ENCODE results near the gene CD59. TPM values are rescaled to one million over a fixed set of nuclear protein-coding genes. Genes with fewer than 3 reads are reported as not detected.
"Not testable (repeated sequence)": the region's sequence is repeated elsewhere in the genome, so short reads cannot be mapped to it uniquely, and the experiment has no call there.

Gene CD59
- polyA plus RNA-seq, 3 donors = 3.7 to 34.9 (median 21.1) TPM

DNA sequence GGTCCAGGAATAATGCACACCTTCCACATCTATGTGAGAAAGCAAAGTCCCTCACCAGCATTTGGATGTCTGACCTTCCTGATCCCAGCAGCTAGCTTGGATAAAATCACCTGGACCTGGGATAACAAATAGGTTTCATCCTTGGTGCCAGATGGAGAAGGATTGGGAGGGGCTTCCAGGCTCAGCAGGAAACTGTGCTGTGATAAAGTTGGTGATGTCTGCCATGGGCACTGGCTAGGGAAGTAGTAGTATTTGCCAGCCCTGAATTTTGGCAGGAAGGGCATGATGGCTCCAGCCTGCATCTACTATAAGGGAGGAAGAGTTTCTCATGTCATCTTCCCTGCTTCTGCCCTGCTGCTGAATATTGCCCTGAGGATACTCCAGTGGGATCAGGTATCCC lies 73.1 kb downstream of the CD59 start:
- H3K27ac Mint-ChIP-seq = no peak overlapping the region
- no peak overlapping the region for H3K9ac ChIP-seq (ENCODE audit: insufficient read depth, low read length, poor library complexity, severe bottlenecking)
- no peaks in the 10 kb centered on the region for H3K9me3 ChIP-seq (replicated peaks in 1 of 2; ENCODE audit: control insufficient read depth in 1 of 2, insufficient read depth in 1 of 2, low read length in 2 of 2)
- DNase-seq = no peak
- TF ChIP-seq, protein P1, sequence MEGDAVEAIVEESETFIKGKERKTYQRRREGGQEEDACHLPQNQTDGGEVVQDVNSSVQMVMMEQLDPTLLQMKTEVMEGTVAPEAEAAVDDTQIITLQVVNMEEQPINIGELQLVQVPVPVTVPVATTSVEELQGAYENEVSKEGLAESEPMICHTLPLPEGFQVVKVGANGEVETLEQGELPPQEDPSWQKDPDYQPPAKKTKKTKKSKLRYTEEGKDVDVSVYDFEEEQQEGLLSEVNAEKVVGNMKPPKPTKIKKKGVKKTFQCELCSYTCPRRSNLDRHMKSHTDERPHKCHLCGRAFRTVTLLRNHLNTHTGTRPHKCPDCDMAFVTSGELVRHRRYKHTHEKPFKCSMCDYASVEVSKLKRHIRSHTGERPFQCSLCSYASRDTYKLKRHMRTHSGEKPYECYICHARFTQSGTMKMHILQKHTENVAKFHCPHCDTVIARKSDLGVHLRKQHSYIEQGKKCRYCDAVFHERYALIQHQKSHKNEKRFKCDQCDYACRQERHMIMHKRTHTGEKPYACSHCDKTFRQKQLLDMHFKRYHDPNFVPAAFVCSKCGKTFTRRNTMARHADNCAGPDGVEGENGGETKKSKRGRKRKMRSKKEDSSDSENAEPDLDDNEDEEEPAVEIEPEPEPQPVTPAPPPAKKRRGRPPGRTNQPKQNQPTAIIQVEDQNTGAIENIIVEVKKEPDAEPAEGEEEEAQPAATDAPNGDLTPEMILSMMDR (IDR thresholded peaks at IDR 0.05) = no peak
- intact Hi-C loops (cut with micrococcal nuclease) = no loop called here
- peaks cover 2 to 11% (median 9%) of the 10 kb centered on the region in 3 donors for H3K27me3 Mint-ChIP-seq (ENCODE audit: low read depth in 3 of 3)
- H3K36me3 ChIP-seq (replicated peaks in 1 of 2; ENCODE audit: control insufficient read depth in 1 of 2, insufficient read depth in 2 of 2, low read length in 2 of 2) = no peaks in the 10 kb centered on the region
- no peaks in the 10 kb centered on the region for H3K79me2 ChIP-seq (ENCODE audit: insufficient read depth, low read length)
- H2AFZ ChIP-seq (ENCODE audit: insufficient read depth, low read depth, low read length, poor library complexity, severe bottlenecking) = no peak overlapping the region
- no peaks in the 10 kb centered on the region for H4K20me1 ChIP-seq (ENCODE audit: insufficient read depth, low read length)
- H3K4me2 ChIP-seq (replicated peaks; ENCODE audit: extremely low read depth, low read length, poor library complexity, severe bottlenecking) = no peak overlapping the region
- no peak overlapping the region for H3K4me3 Mint-ChIP-seq
- H3K4me3 ChIP-seq (replicated peaks in 1 of 3; ENCODE audit: low read depth in 2 of 3, low read length in 3 of 3) = no peak overlapping the region
- H3K27me3 ChIP-seq (ENCODE audit: control insufficient read depth in 2 of 2, insufficient read depth in 2 of 2, low read length in 2 of 2) = no peaks in the 10 kb centered on the region
- no peaks in the 10 kb centered on the region for H3K9me3 Mint-ChIP-seq
- no peak overlapping the region for H3K27ac ChIP-seq (ENCODE audit: low read depth in 1 of 2, low read length in 2 of 2)
- H3K4me1 Mint-ChIP-seq = no peaks in the 10 kb centered on the region
- no peaks in the 10 kb centered on the region for H3K4me1 ChIP-seq (ENCODE audit: control insufficient read depth in 1 of 2, insufficient read depth in 2 of 2, low read length in 2 of 2)
- no peaks in the 10 kb centered on the region for H3K36me3 Mint-ChIP-seq

DNA sequence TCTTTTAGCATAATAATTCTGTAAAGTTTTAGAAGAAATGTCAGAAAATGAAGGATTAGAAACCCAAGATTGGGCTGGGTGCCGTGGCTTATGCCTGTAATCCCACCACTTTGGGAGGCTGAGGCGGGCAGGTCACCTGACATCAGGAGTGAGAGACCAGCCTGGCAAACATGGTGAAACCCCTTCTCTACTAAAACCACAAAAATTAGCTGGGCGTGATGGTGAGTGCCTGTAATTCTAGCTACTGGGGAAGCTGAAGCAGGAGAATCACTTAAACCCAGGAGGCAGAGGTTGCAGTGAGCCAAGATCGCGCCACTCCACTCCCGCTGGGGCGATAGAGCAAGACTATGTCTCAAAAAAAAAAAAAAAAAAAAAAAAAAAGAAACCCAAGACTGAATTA lies 74.7 kb downstream of the CD59 start:
- DNase-seq; H3K4me3 ChIP-seq (replicated peaks in 1 of 3; ENCODE audit: low read depth in 2 of 3, low read length in 3 of 3); H3K27ac ChIP-seq (ENCODE audit: low read depth in 1 of 2, low read length in 2 of 2); H3K9me3 ChIP-seq (replicated peaks in 1 of 2; ENCODE audit: control insufficient read depth in 1 of 2, insufficient read depth in 1 of 2, low read length in 2 of 2); H3K9me3 Mint-ChIP-seq; H3K4me1 Mint-ChIP-seq; H3K27me3 ChIP-seq (ENCODE audit: control insufficient read depth in 2 of 2, insufficient read depth in 2 of 2, low read length in 2 of 2); H3K4me2 ChIP-seq (replicated peaks; ENCODE audit: extremely low read depth, low read length, poor library complexity, severe bottlenecking); H3K36me3 Mint-ChIP-seq; H2AFZ ChIP-seq (ENCODE audit: insufficient read depth, low read depth, low read length, poor library complexity, severe bottlenecking); H3K27ac Mint-ChIP-seq; H3K9ac ChIP-seq (ENCODE audit: insufficient read depth, low read length, poor library complexity, severe bottlenecking); H4K20me1 ChIP-seq (ENCODE audit: insufficient read depth, low read length); intact Hi-C loops (cut with micrococcal nuclease); H3K27me3 Mint-ChIP-seq (ENCODE audit: low read depth in 3 of 3); H3K36me3 ChIP-seq (replicated peaks in 1 of 2; ENCODE audit: control insufficient read depth in 1 of 2, insufficient read depth in 2 of 2, low read length in 2 of 2); H3K4me3 Mint-ChIP-seq; H3K4me1 ChIP-seq (ENCODE audit: control insufficient read depth in 1 of 2, insufficient read depth in 2 of 2, low read length in 2 of 2); H3K79me2 ChIP-seq (ENCODE audit: insufficient read depth, low read length): not testable (repeated sequence)
- WGBS (ENCODE audit: insufficient coverage) = no CpG with 5 or more reads among the region's 7 CpGs

Measured in CD14-positive monocyte (primary cell).